Right lobe of liver (tissue), 4 donors: ENCODE results near the gene NT5E.

Source experiments
- CTCF ChIP-seq, 4 donors: fragments of 200-600 bp in 3 of 4; fragments of 450-650 bp in 1 of 4; IDR thresholded peaks; one replicate each; pipeline versions ENCODE4 v1.5.1 to v1.8.0; 2016 to 2022; ENCODE audit warnings: antibody characterized with exemption in 4 of 4, mild to moderate bottlenecking in 2 of 4
- POLR2A ChIP-seq: fragments of 450-650 bp; IDR thresholded peaks from one replicate; pipeline ENCODE4 v1.6.1; 2017; ENCODE audit warnings: antibody characterized with exemption, mild to moderate bottlenecking
- donor health status: DM: no; HTN: no; CAD: no.
- donor health status: DM: no; HTN: no; CAD: no.
- donor health status: DM: no; HTN: yes; CAD: no.

- TF ChIP-seq CTCF (IDR thresholded peaks at IDR 0.05), result no peak
- no peak for TF ChIP-seq POLR2A
Measured at GRCh38 chr6:85402071-85402470, 47.8 kb upstream of the NT5E start.
